Caco-2 (cell line): ENCODE data around the gene GPER1. TPM values are rescaled to one million over a fixed set of nuclear protein-coding genes. Genes with fewer than 3 reads are reported as not detected.

Experiments
- BruUV-seq: library from RNA; stranded (reverse); fragments of 400-500 nt; replicated peaks from 2 replicates; lab custom pipeline; 2021; lab: Mats Ljungman, UMichigan
- CTCF ChIA-PET: fragments of 300-600 bp; sonication (Branson Sonifier 250); formaldehyde crosslinking; loops from one replicate; lab custom pipeline; 2022; ENCODE audit warnings: antibody characterized with exemption; lab: Charles Lee
- POLR2A ChIA-PET: fragments of 300-600 bp; sonication (Branson Sonifier 250); formaldehyde crosslinking; loops from one replicate; lab custom pipeline; 2022; ENCODE audit warnings: antibody characterized with exemption; lab: Charles Lee
- DNase-seq, 2 experiments: peaks; one replicate each; pipeline versions ENCODE4 v3.0.0 to v3.0.0-alpha.2; 2020 to 2022
- H3K27me3 ChIP-seq: replicated peaks from 2 replicates; pipeline ENCODE4 v1.6.0; 2011; ENCODE audit warnings: low read length; ENCODE audit not compliant: control insufficient read depth, insufficient read depth
- H3K36me3 ChIP-seq: 2 replicates; pipeline ENCODE4 v1.5.1; 2011; ENCODE audit warnings: low read length; ENCODE audit not compliant: control insufficient read depth, insufficient read depth
- H3K4me1 ChIP-seq: fragments of 250-450 bp; sonication (Bioruptor Pico); 2 replicates; pipeline ENCODE4 v1.5.1; 2020; ENCODE audit warnings: mild to moderate bottlenecking
- H3K4me3 ChIP-seq: 2 replicates; pipeline ENCODE4 v1.5.1; 2011; ENCODE audit warnings: low read depth, mild to moderate bottlenecking, control low read depth, low read length
- H3K9me3 ChIP-seq: fragments of 250-450 bp; sonication (Bioruptor Pico); 2 replicates; pipeline ENCODE4 v1.5.1; 2020; ENCODE audit warnings: mild to moderate bottlenecking, moderate library complexity
- H3K27ac Mint-ChIP-seq: one replicate; pipeline ENCODE4 v1.8.0; 2022; ENCODE audit warnings: mixed read lengths; ENCODE audit not compliant: unreplicated experiment
- H3K27me3 Mint-ChIP-seq: one replicate; pipeline ENCODE4 v1.8.0; 2022; ENCODE audit warnings: mixed read lengths; ENCODE audit not compliant: insufficient read depth, unreplicated experiment
- H3K36me3 Mint-ChIP-seq: one replicate; pipeline ENCODE4 v1.8.0; 2022; ENCODE audit warnings: mild to moderate bottlenecking, mixed read lengths; ENCODE audit not compliant: insufficient read depth, unreplicated experiment
- H3K4me1 Mint-ChIP-seq: one replicate; pipeline ENCODE4 v1.8.0; 2022; ENCODE audit warnings: low read depth, mixed read lengths; ENCODE audit not compliant: unreplicated experiment
- H3K4me3 Mint-ChIP-seq: one replicate; pipeline ENCODE4 v1.8.0; 2022; ENCODE audit warnings: mild to moderate bottlenecking, moderate library complexity, mixed read lengths; ENCODE audit not compliant: unreplicated experiment
- H3K9me3 Mint-ChIP-seq: one replicate; pipeline ENCODE4 v1.8.0; 2022; ENCODE audit warnings: mixed read lengths; ENCODE audit not compliant: unreplicated experiment
- CTCF ChIP-seq, 2 experiments: fragments of 200-600 bp in 1 of 2; IDR thresholded peaks; 1 replicate in 1 of 2; 2 replicates in 1 of 2; pipeline versions ENCODE4 v1.5.1 to v1.8.0; 2011 to 2022; ENCODE audit warnings: antibody characterized with exemption in 1 of 2, control low read depth in 1 of 2, inconsistent platforms in 1 of 2, low read depth in 1 of 2, low read length in 1 of 2, mild to moderate bottlenecking in 1 of 2, moderate library complexity in 1 of 2; ENCODE audit not compliant: insufficient read depth in 1 of 2, severe bottlenecking in 1 of 2, unreplicated experiment in 1 of 2
- intact Hi-C: fragments of 100-400 bp; cut with micrococcal nuclease; formaldehyde crosslinking; loops from one replicate; pipeline ENCODE4 v1.10.0; 2022; ENCODE audit not compliant: unreplicated experiment
- total RNA-seq: library from RNA; stranded (reverse); gene quantifications from 2 replicates; pipeline ENCODE4 v1.2.3, GENCODE V29; 2022

The GPER1 gene
- total RNA-seq, 1 experiment from 2014 or later: 0.25 TPM

GRCh38 chr7:1064581-1064980, 23.3 kb upstream of the GPER1 start:
- Mint-ChIP-seq H3K9me3 (no peaks in the 10 kb centered on the region), H3K36me3 (peaks cover 12% of the 10 kb centered on the region), H3K4me3 (no peak overlapping the region), H3K4me1 (peaks cover 8% of the 10 kb centered on the region), H3K27ac (no peak overlapping the region), H3K27me3 (no peaks in the 10 kb centered on the region)
- peaks cover 14% of the 10 kb centered on the region for H3K4me1 ChIP-seq
- H3K9me3 ChIP-seq: no peaks in the 10 kb centered on the region
- no peaks in the 10 kb centered on the region for H3K36me3 ChIP-seq
- TF ChIP-seq CTCF (IDR thresholded peaks at IDR 0.05; ENCODE audit: insufficient read depth in 1 of 2, low read depth in 1 of 2, low read length in 1 of 2, severe bottlenecking in 1 of 2, unreplicated experiment in 1 of 2): no peak
- H3K4me3 ChIP-seq: no peak overlapping the region
- POLR2A ChIA-PET: no interaction called here
- no peak for DNase-seq
- BruUV-seq: no TSS peak
- intact Hi-C loops: no loop called here
- no peaks in the 10 kb centered on the region for H3K27me3 ChIP-seq
- CTCF ChIA-PET: interaction anchor here (1.1 kb wide), 1 partner anchor 44 kb away, joined by 4 read pairs; no protein-coding TSS in a partner anchor

- no peak overlapping the region for H3K4me3 ChIP-seq
- no peaks in the 10 kb centered on the region for H3K9me3 ChIP-seq
- no peaks in the 10 kb centered on the region for H3K27me3 Mint-ChIP-seq
- H3K36me3 Mint-ChIP-seq: peaks cover 12% of the 10 kb centered on the region
- no peak overlapping the region for H3K4me3 Mint-ChIP-seq
- no peak for DNase-seq
- no peaks in the 10 kb centered on the region for H3K36me3 ChIP-seq
- POLR2A ChIA-PET: no interaction called here
- H3K27ac Mint-ChIP-seq: no peak overlapping the region
- intact Hi-C loops: loop anchor here (1.0 kb wide), 1 partner anchor 72 kb away; no protein-coding TSS in a partner anchor
- peaks cover 14% of the 10 kb centered on the region for H3K4me1 ChIP-seq
- H3K9me3 Mint-ChIP-seq: no peaks in the 10 kb centered on the region
- TF ChIP-seq CTCF (IDR thresholded peaks at IDR 0.05; ENCODE audit: insufficient read depth in 1 of 2, low read depth in 1 of 2, low read length in 1 of 2, severe bottlenecking in 1 of 2, unreplicated experiment in 1 of 2): no peak
- no TSS peak for BruUV-seq
- peaks cover 8% of the 10 kb centered on the region for H3K4me1 Mint-ChIP-seq
- no peaks in the 10 kb centered on the region for H3K27me3 ChIP-seq
- CTCF ChIA-PET: interaction anchor here (0.7 to 1.1 kb wide), 4 partner anchors 44 to 79 kb away, joined by 3 to 17 read pairs (median 4); a partner anchor contains a TSS
Observed at GRCh38 chr7:1065263-1065584, 22.7 kb upstream of the GPER1 start.

GRCh38 chr7:1065585-1066241, 22.2 kb upstream of the GPER1 start:
- Histone ChIP-seq H3K4me1 (peaks cover 14% of the 10 kb centered on the region), H3K9me3 (no peaks in the 10 kb centered on the region), H3K36me3 (no peaks in the 10 kb centered on the region), H3K27me3 (no peaks in the 10 kb centered on the region), H3K4me3 (no peak overlapping the region)
- no peaks in the 10 kb centered on the region for H3K9me3 Mint-ChIP-seq
- H3K4me1 Mint-ChIP-seq: peaks cover 8% of the 10 kb centered on the region
- H3K4me3 Mint-ChIP-seq: no peak overlapping the region
- no peak overlapping the region for H3K27ac Mint-ChIP-seq
- CTCF ChIA-PET: interaction anchor here (0.6 to 1.3 kb wide), 6 partner anchors 45 to 303 kb away, joined by 3 to 17 read pairs (median 3); a partner anchor contains a TSS
- DNase-seq: peak; percentile 59 to 78
- peaks cover 16% of the 10 kb centered on the region for H3K36me3 Mint-ChIP-seq
- POLR2A ChIA-PET: no interaction called here
- no TSS peak for BruUV-seq
- H3K27me3 Mint-ChIP-seq: no peaks in the 10 kb centered on the region
- TF ChIP-seq CTCF (IDR thresholded peaks at IDR 0.05; ENCODE audit: insufficient read depth in 1 of 2, low read depth in 1 of 2, low read length in 1 of 2, severe bottlenecking in 1 of 2, unreplicated experiment in 1 of 2): peak; percentile 64 to 67
- intact Hi-C loops: loop anchor here (1.0 kb wide), 1 partner anchor 72 kb away; no protein-coding TSS in a partner anchor
